ENCODE results near the gene ALDH3B2. TPM values are rescaled to one million over a fixed set of nuclear protein-coding genes. Genes with fewer than 3 reads are reported as not detected.
A peak's percentile ranks its signal among the peaks of the same experiment; 100 is the strongest.

The ALDH3B2 gene
- polyA plus RNA-seq, 1 of the 3 experiments (the other 2 are of a cell fraction): not detected

DNA sequence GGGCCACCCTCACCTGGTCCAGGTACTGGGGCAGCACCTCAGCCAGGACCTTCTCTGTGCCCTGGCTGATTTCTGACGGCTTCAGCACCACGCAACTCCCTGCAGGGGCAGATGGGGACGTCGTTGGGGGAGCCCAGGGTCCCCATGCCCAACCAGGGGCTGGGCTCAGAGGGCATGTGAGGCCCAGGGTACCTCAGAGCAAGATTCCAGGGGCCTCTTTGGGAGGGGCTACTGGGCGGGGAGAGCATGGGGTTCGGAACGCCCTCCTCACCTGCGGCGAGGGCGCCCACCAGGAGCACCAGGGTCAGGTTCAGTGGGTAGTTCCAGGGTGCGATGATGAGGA lies 8.1 kb downstream of the ALDH3B2 start (continued):
- no peak for TF ChIP-seq ZBTB33 (IDR thresholded peaks at IDR 0.05; ENCODE audit: borderline replicate concordance, low read depth)
- TF ChIP-seq MXI1 (IDR thresholded peaks at IDR 0.05; ENCODE audit: low read depth, low read length): no peak
- no peak for TF ChIP-seq NFIC (IDR thresholded peaks at IDR 0.05; ENCODE audit: borderline replicate concordance)
- TF ChIP-seq TEAD4 (IDR thresholded peaks at IDR 0.05; ENCODE audit: borderline replicate concordance, insufficient read depth): no peak
- TF ChIP-seq MEF2A (IDR thresholded peaks at IDR 0.05; ENCODE audit: borderline replicate concordance, low read depth): no peak
- TF ChIP-seq SMC3 (IDR thresholded peaks at IDR 0.05; ENCODE audit: low read depth, low read length): no peak
- no peak for TF ChIP-seq ELF1 (IDR thresholded peaks at IDR 0.05)
- TF ChIP-seq POLR2AphosphoS5 (IDR thresholded peaks at IDR 0.05; ENCODE audit: low read depth, low read length): no peak
- no peak for TF ChIP-seq TAF1 (IDR thresholded peaks at IDR 0.05; ENCODE audit: borderline replicate concordance, low read depth, low read length)
- no peak for TF ChIP-seq RXRA (IDR thresholded peaks at IDR 0.05; ENCODE audit: borderline replicate concordance, low read depth)
- TF ChIP-seq FOSL2 (IDR thresholded peaks at IDR 0.05; ENCODE audit: borderline replicate concordance, low read depth): no peak

GRCh38 chr11:67665541-67666302 lies 8.7 kb downstream of the ALDH3B2 start:
- no peak overlapping the region for H3K4me2 ChIP-seq
- 37% methylated on average over 9 of the region's 24 CpGs for WGBS (ENCODE audit: low lambda C conversion rate)
- H3K9me3 ChIP-seq: no peaks in the 10 kb centered on the region
- H3K4me3 ChIP-seq (ENCODE audit: low read depth in 2 of 2, low read length in 1 of 2): no peak overlapping the region
- no peaks in the 10 kb centered on the region for H3K9me2 ChIP-seq
- no peaks in the 10 kb centered on the region for H3F3A ChIP-seq (replicated peaks; ENCODE audit: insufficient read depth)
- H3K9ac ChIP-seq: no peak overlapping the region
- H2AFZ ChIP-seq (ENCODE audit: low read depth): no peak overlapping the region
- peaks cover 5% of the 10 kb centered on the region; the same call in 1 of the 2 replicates for H3K27me3 ChIP-seq (ENCODE audit: insufficient read depth)
- no peak overlapping the region for H3K27ac ChIP-seq (ENCODE audit: low read depth in 2 of 2, low read length in 1 of 2)
- H3K79me2 ChIP-seq (ENCODE audit: insufficient read depth): no peaks in the 10 kb centered on the region
- no peaks in the 10 kb centered on the region for H4K20me1 ChIP-seq (ENCODE audit: insufficient read depth)
- H3K4me1 ChIP-seq (ENCODE audit: control insufficient read depth in 1 of 2, insufficient read depth in 2 of 2, low read depth in 1 of 2, low read length in 1 of 2): no peaks in the 10 kb centered on the region
- CTCF ChIA-PET: interaction anchor here (0.6 to 2.1 kb wide), 5 partner anchors 17 to 343 kb away, joined by 3 to 6 read pairs (median 3); partner anchors contain the start of gene NUDT8
- no peaks in the 10 kb centered on the region for H3K36me3 ChIP-seq (replicated peaks in 1 of 2; ENCODE audit: control insufficient read depth in 1 of 2, insufficient read depth in 2 of 2, low read length in 1 of 2)
- POLR2A ChIA-PET: no interaction called here
- peak; percentile 48 for DNase-seq
- TF ChIP-seq, protein P1, sequence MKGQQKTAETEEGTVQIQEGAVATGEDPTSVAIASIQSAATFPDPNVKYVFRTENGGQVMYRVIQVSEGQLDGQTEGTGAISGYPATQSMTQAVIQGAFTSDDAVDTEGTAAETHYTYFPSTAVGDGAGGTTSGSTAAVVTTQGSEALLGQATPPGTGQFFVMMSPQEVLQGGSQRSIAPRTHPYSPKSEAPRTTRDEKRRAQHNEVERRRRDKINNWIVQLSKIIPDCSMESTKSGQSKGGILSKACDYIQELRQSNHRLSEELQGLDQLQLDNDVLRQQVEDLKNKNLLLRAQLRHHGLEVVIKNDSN (IDR thresholded peaks at IDR 0.05; ENCODE audit: borderline replicate concordance, low read depth): no peak
- TF ChIP-seq, protein P2, sequence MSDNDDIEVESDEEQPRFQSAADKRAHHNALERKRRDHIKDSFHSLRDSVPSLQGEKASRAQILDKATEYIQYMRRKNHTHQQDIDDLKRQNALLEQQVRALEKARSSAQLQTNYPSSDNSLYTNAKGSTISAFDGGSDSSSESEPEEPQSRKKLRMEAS (IDR thresholded peaks at IDR 0.05; ENCODE audit: low read depth): no peak
- TF ChIP-seq FOSL2 (IDR thresholded peaks at IDR 0.05; ENCODE audit: borderline replicate concordance, low read depth) (no peak), GABPA (IDR thresholded peaks at IDR 0.05; ENCODE audit: low read depth) (no peak), ZBTB33 (IDR thresholded peaks at IDR 0.05; ENCODE audit: borderline replicate concordance, low read depth) (no peak), SMC3 (IDR thresholded peaks at IDR 0.05; ENCODE audit: low read depth, low read length) (peak; percentile 20; the same call in 1 of the 2 replicates), MXI1 (IDR thresholded peaks at IDR 0.05; ENCODE audit: low read depth, low read length) (no peak), RAD21 (IDR thresholded peaks at IDR 0.05; ENCODE audit: low read length) (peak; percentile 30), GATA2 (CRISPR knock-in tag; IDR thresholded peaks at IDR 0.05) (no peak), REST (IDR thresholded peaks at IDR 0.05; ENCODE audit: low read depth, low read length) (no peak), TEAD4 (IDR thresholded peaks at IDR 0.05; ENCODE audit: borderline replicate concordance, insufficient read depth) (no peak), TCF12 (IDR thresholded peaks at IDR 0.05) (no peak)
- TF ChIP-seq, protein P3, sequence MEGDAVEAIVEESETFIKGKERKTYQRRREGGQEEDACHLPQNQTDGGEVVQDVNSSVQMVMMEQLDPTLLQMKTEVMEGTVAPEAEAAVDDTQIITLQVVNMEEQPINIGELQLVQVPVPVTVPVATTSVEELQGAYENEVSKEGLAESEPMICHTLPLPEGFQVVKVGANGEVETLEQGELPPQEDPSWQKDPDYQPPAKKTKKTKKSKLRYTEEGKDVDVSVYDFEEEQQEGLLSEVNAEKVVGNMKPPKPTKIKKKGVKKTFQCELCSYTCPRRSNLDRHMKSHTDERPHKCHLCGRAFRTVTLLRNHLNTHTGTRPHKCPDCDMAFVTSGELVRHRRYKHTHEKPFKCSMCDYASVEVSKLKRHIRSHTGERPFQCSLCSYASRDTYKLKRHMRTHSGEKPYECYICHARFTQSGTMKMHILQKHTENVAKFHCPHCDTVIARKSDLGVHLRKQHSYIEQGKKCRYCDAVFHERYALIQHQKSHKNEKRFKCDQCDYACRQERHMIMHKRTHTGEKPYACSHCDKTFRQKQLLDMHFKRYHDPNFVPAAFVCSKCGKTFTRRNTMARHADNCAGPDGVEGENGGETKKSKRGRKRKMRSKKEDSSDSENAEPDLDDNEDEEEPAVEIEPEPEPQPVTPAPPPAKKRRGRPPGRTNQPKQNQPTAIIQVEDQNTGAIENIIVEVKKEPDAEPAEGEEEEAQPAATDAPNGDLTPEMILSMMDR (IDR thresholded peaks at IDR 0.05): no peak

All from SK-N-SH (cell line).